ENCODE results near the gene ADH7.

The ADH7 gene

GRCh38 chr4:99435154-99435553, at the start of gene ADH7:
Gene ADH7, minus strand, starts transcription at chr4:99435342. Its CDS starts 109 bp downstream, at chr4:99435233.
- no peak for DNase-seq (ENCODE audit: low read depth in 2 of 2)

- DNase-seq (ENCODE audit: low read depth in 2 of 2), result no peak
These were observed 48.5 kb upstream of the ADH7 start for GRCh38 chr4:99483636-99484035.

GRCh38 chr4:99473131-99473530, 38.0 kb upstream of the ADH7 start:
- DNase-seq (ENCODE audit: low read depth in 2 of 2), result no peak

GRCh38 chr4:99471896-99472295, 36.8 kb upstream of the ADH7 start:
- DNase-seq (ENCODE audit: low read depth in 2 of 2), result no peak

GRCh38 chr4:99471349-99471748, 36.2 kb upstream of the ADH7 start:
- DNase-seq (ENCODE audit: low read depth in 2 of 2), result no peak

GRCh38 chr4:99468889-99469288, 33.7 kb upstream of the ADH7 start:
- DNase-seq (ENCODE audit: low read depth in 2 of 2), result no peak

GRCh38 chr4:99467887-99468286, 32.7 kb upstream of the ADH7 start:
- DNase-seq (ENCODE audit: low read depth in 2 of 2), result no peak

GRCh38 chr4:99463566-99463965, 28.4 kb upstream of the ADH7 start:
- DNase-seq (ENCODE audit: low read depth in 2 of 2), result no peak

- DNase-seq (ENCODE audit: low read depth in 2 of 2), result peak in 1 of 2 donors; percentile 8
These were observed 27.8 kb upstream of the ADH7 start for GRCh38 chr4:99462875-99463464.

GRCh38 chr4:99461623-99462401, 26.7 kb upstream of the ADH7 start:
- no peak for DNase-seq (ENCODE audit: low read depth in 2 of 2)

GRCh38 chr4:99459546-99460042, 24.5 kb upstream of the ADH7 start:
- DNase-seq (ENCODE audit: low read depth in 2 of 2), result no peak

GRCh38 chr4:99458911-99459447, 23.8 kb upstream of the ADH7 start:
- DNase-seq (ENCODE audit: low read depth in 2 of 2), result no peak

GRCh38 chr4:99457676-99458075, 22.5 kb upstream of the ADH7 start:
- DNase-seq (ENCODE audit: low read depth in 2 of 2), result no peak

GRCh38 chr4:99457270-99457669, 22.1 kb upstream of the ADH7 start:
- no peak for DNase-seq (ENCODE audit: low read depth in 2 of 2)

GRCh38 chr4:99447513-99447912, 12.4 kb upstream of the ADH7 start:
- DNase-seq (ENCODE audit: low read depth in 2 of 2), result no peak

- DNase-seq (ENCODE audit: low read depth in 2 of 2), result no peak
These were observed 11.9 kb upstream of the ADH7 start for GRCh38 chr4:99447079-99447478.

GRCh38 chr4:99438405-99438780, 3.3 kb upstream of the ADH7 start:
- no peak for DNase-seq (ENCODE audit: low read depth in 2 of 2)

GRCh38 chr4:99437723-99438404, 2.7 kb upstream of the ADH7 start:
- no peak for DNase-seq (ENCODE audit: low read depth in 2 of 2)

GRCh38 chr4:99436976-99437722, 2.0 kb upstream of the ADH7 start:
- DNase-seq (ENCODE audit: low read depth in 2 of 2), result no peak

- DNase-seq (ENCODE audit: low read depth in 2 of 2), result no peak
These were observed 1.3 kb upstream of the ADH7 start for GRCh38 chr4:99436462-99436861.

GRCh38 chr4:99430106-99430505, 5.0 kb downstream of the ADH7 start:
- no peak for DNase-seq (ENCODE audit: low read depth in 2 of 2)

- DNase-seq (ENCODE audit: low read depth in 2 of 2), result no peak
These were observed 18.0 kb downstream of the ADH7 start for GRCh38 chr4:99417125-99417524.

Measured in stimulated activated CD8-positive, alpha-beta memory T cell treated with anti-CD3 and anti-CD28 coated beads, Interleukin-2, amount 100 ng/mL, for 48 hours (primary cell).